ENCODE data around the gene ATP5F1C.

The ATP5F1C gene

DNA sequence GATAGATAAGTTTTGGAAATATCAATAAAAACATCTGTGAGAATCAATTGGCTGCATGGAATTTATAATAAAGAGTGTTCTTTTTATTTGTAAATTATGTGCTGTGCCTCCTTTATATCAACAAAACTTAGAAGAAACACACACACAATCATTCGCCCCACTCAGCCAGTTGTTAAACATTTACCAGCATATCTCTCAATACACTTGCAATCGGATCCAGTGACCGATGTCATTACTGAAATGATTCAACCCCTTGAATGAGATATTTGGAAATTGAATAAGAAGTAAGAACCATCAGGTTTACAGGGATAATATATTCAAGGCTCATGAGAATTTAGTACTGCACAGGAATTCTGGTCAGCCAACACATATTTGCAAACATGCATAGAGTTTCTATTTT, 65.9 kb downstream of the ATP5F1C start:
- DNase-seq = no peak

GRCh38 chr10:7855205-7855604, 67.2 kb downstream of the ATP5F1C start:
- no peak for DNase-seq

DNA sequence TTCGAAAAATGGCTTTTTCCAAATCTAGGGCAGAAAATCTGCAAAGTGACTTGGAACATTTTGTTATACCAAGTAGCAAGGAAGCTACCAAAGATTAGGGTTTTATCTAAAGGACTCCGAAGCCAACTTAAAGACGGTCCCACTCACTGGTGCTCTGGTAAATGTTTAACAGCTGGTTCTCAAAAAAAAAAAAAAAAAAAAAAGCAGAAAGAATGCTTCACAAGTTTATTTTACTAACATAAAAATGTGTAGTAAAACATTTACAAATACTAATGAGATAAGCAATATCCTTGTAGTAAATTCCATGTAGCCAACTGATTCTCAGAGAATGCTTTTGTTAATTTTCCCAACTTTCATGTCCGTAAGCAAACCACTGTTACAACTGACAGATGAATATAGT, 68.7 kb downstream of the ATP5F1C start:
- no peak for DNase-seq

GRCh38 chr10:7857262-7857661, 69.3 kb downstream of the ATP5F1C start:
- no peak for DNase-seq
